HG02798 (cell line): ENCODE measurements around the gene LIF.
A peak's percentile ranks its signal among the peaks of the same experiment; 100 is the strongest.

Experiments
- ATAC-seq: cut with Tn5 transposase; IDR thresholded peaks from one replicate; pipeline ENCODE4 v1.9.1; 2021; ENCODE audit warnings: mild to moderate bottlenecking; ENCODE audit not compliant: unreplicated experiment, poor library complexity

The LIF gene

GRCh38 chr22:30265823-30266444 lies 19.4 kb upstream of the LIF start:
- ATAC-seq: peak; percentile 71

DNA sequence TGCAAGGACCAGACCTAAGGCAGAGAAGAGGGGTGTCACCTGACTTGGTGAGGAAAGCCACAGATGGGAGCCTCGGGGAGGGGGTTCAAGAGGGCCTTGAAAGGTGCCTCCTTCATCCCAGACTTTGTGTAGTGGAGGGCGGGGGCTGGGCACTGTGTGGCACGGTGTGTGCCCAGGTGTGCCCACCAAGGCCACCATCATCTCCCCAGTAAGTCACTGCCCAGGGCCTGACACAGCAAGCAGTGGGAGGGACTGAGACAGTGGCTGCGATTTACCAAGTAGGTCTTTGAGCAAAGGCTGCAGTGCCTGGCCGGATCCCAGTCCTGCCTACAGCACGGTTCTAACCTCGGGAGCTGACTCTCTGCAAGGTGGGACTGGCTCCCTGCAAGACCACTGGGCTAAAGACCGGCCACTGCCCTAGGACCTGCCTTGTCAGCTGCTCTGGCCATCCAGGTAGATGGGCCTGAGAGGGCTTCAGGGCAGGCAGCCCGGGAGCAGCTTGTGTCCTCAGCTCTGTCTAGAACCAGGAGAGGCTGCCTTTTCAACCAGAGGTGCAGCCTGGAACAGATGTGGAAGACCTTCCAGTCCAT lies 18.7 kb upstream of the LIF start:
- peak; percentile 1 for ATAC-seq

DNA sequence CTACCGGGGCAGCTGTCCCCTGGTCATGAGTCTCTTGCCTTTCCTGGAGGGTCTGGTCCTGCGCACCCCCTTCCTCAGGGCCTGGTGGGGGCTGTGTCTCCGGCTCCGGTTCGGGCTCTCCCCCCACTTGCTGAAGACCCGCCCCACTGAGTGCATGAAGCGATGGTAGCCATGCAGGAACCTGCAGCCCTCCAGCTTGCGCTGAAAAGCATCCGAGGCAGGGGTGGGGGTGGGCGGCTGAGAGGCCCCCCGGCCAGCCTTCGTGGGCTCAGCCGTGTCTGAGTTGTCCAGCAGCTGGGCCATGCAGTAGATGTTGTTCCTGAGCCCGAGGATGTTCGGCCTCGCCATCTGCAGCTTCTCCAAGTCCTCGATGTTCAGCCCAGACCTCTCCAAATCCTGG lies 17.3 kb upstream of the LIF start:
- no peak for ATAC-seq

DNA sequence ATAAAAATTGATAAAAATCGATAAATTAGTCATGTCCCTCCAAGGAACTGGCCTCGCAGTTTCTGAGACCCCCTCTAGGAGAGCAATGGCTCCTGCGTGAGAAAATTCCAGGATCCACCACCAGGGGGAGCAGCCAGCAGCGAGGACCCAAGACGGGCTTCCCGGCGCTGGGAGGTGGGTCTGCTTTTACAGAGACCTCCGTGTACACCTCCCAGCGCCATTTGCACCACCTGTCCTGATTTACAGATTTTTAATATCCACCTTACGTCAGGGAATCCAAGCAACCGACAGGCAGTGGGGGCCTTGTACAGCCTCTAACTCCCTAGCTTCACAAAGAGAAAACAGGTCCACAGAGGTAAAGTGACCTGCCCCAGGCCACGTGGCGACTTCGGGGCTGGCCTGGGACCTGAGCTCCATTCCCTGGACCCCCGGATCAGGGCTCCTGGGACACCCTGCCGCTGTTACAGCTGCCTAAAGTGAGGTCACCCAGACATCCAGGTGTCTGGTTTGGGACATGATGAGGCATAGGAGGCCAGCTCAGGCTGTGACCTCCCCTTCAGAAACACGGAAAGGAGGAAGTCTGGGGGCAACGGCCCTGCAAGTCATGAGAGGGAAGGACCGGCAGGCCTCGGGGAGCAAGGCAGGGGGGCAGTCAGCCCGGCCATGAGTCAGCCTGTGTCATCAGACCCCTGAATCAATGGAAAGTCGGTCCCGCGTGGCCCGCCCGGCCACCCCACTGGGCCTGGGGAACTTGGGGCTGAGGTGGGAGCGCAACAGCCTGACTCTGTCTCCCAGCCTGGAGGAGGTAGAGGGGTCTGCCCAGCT lies 16.6 kb upstream of the LIF start:
- peak; percentile 25 for ATAC-seq

- no peak for ATAC-seq
These were observed 15.6 kb upstream of the LIF start for GRCh38 chr22:30262112-30262511.

DNA sequence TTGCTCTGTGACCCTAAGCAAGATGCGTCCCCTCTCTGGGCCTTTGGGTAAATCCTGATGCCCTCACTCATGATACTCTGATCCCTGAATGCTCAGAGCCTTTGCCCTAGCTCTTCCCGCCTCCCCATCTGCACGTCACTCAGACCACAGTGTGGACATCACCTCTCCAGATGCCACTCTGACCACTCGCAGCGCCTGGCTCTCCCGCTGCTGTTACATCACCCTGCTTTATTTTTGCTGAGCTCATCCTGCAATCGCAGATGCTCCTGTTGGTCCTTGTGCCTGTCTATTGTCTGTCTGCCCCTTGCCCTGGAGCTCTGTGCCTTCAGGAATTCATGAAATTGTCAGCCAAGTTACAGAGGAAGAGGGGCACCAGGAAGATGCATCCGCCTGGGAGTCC lies 14.6 kb upstream of the LIF start:
- no peak for ATAC-seq

GRCh38 chr22:30260682-30261081 lies 14.1 kb upstream of the LIF start:
- ATAC-seq: no peak

DNA sequence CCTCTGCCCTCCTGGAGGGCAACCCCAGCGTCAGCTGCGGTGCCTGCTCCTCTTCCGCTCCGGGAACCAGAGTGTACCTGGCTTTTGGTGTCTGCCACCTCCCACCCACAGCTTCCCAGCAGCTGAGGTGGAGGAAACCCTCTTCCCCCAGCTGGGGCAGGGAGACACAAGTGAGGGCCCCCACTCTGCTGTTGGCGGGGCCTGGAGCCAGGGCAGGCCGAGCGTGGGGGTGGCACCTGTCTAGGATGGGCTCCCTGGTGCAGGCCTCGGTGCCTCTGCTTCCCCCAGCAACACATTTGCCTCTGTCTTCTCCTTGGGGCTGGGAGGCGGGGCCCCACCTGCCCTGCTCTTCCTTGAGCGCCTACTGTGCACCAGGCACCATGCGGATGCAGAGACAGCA lies 13.7 kb upstream of the LIF start:
- no peak for ATAC-seq

DNA sequence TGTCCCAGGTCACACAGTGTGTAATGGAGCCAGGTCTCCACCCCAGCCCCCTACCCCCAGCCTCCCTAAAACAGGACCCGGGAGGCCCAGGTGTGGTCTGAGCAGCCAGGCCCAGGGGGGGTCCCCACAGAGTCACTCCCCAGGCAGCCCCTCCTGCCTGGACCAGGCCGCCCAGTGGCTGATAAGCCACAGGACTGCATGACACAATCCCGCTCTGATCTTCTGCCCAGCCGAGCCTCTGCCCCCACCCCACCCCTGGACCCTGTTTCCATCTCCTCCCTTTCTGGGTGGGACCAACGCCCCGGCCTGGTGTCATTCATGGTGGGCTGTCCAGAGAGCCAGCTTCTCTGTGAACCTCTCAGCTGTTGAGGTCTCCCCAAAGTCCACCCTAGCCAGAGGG lies 7.8 kb upstream of the LIF start:
- no peak for ATAC-seq

DNA sequence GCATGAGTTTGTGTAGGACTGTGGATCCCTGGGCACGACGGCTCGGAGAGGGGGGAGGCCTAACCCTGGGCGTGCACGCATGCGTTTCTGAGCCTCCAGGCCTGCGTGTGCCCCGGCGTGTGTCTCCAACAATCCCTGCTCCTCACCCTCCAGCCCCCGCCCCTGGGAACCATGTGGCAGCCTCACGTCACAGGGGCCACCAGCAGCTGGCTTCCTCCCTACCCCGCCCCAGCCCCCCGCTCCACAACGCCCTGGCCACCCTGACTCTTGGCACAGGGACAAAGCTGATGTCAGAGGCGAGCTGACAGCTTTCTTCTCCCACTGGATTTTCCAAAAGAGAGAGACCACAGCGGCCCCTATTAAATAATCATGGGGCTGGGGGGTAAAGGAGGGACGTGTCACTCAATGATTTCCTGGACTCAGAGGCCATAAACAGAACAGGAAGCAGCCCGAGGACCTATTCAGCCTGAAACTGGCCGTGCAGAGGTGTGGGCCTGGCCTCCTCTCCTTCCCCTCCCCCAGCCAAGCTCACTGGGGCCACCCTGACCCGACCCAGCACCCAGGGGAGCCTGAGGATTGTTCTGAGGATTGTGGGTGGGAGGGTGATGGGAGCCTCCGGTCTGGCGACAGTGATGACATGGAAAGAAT lies 6.8 kb upstream of the LIF start:
- ATAC-seq: no peak

GRCh38 chr22:30252411-30253204 lies 6.0 kb upstream of the LIF start:
- ATAC-seq: no peak

GRCh38 chr22:30251711-30252110 lies 5.2 kb upstream of the LIF start:
- ATAC-seq: no peak

DNA sequence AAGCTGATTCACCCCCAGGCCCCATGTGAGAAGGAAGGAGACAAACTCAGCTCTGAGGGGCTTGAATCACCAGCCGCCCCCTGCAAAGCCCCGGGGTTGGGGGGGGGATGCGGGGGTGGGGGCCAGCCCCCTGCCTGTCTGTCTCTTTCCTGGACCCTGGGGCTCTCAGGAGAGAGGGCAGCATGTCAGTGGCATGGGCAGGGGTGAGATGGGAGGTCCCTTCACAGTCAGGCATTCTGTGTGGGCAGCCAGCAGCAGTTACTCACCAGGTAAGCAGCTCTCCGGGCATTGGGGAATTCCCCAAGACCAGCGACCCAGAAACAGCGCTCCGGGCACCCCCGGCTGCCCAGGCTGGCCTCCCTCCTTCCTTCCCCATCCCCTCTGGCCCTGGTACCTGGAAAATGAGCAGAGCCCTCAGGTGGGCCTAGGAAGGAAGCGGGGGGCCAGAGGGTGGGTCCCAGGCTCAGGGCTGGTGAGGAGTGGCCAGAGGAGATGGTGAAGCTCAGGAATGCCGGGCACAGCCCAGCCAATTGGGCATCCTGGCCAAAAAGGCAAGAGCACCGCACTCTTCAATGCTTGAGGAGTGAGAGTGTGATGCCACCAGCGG lies 4.2 kb upstream of the LIF start:
- ATAC-seq: no peak

DNA sequence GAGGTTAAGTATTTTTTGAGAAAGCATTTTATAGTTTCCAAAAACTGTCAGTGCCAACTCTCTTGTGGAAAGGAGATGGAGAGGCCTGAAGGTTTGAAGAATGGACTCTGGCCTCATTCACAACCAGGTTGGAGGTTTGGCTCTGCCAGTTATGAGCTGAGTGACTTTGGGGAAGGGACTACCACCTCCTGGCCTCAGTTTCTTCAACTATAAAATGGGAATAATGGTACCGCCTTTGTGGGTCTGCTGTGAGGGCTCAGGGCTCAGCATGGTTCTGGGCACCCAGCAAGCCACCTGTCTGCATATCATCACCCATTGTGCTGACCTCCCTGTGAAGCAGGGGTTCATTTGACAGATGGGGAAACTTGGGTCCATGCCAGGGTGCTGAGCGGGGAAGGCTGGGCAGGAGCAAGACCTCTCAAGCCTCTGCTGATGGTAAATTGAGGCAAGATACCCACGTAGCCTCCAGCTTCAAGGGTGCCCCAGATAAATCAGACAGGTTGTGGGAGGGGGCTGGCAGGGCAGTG lies 3.5 kb upstream of the LIF start:
- ATAC-seq: no peak

GRCh38 chr22:30249049-30250038 lies 2.8 kb upstream of the LIF start:
- ATAC-seq: no peak

- no peak for ATAC-seq
These were observed 1.9 kb upstream of the LIF start for GRCh38 chr22:30248484-30248883.

GRCh38 chr22:30247974-30248373 lies 1.4 kb upstream of the LIF start:
- ATAC-seq: no peak

DNA sequence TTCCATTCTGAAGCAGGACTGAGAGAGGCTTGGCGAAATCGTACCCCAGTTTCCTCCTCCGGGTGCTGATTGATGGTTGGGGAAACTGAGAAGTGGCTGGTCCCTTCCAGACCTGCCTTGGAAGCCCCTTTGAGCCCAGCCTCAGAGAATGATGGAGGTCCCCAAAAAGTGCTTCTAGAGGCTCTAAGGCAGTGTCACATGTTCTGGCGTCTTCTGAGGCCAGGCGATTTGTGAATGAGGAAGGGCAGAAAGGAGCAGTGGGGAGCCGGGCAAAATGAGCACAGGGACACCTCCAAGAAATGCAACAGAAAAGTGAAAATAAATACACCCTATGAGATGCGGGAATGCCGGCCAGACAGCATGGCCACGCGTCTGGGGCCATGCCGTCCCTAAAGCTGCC lies 1.0 kb upstream of the LIF start:
- ATAC-seq: no peak
